ENCODE results near the gene NDC80.

NDC80 gene

DNA sequence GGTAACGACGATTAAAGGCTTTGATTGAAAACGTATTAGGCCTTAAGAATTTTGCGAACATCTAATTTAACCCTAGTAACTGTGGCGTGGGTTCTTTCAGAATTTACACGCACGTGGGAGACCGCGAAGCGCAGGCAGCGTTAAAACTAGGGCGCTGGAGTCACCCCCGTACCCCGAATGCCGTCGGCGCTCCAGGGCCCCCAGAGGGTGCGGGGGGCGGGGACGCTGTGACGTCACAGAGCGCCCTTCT lies 83.5 kb downstream of the NDC80 start:
- peak; percentile 72 for DNase-seq (ENCODE audit: low spot score)
- in situ Hi-C loops (cut with MboI; ENCODE audit: low sequenced_read_pairs, unreplicated experiment), result loop anchor here (25.0 kb wide), 1 partner anchor 1843 kb away; the partner anchor contains the start of gene YES1

DNA sequence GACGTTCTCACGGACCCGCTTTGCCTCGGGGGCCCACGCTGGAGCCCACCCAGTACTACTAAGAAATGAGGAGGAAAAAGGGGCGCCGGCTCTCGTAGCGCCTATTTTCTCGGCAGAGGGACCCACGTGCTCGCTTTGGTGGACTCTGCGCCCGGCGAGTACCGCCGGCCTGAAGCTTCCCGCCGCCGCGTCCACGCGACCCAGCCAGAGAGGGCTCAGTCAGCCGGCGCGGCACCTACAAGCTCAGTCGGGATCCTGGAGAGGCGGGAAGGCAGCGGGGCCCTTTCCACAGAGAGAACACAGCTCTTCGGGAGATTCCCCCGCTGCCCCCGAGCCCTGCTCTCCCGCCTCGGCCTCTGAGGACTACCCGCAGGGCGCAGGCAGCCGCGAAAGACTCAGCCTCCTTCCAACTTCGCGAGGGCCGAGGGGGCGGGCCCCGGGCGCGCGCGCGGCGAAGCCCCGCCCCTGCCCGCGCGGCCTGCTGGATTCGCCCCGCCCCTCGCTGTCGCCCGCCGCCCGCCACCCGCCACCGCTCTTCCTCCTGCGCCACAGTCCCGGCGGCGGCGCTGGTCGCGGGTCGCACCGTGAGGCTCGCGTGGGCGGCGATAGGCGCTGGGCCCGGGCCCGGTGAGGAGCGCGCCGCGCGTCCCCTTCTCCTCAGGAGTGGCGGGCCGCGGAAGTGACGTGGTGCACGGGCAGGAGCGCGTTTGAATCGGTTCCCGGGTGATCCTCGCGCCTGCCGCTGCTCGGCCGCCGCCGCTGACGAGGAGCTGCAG lies 84.0 kb downstream of the NDC80 start, which contains the start of gene SMCHD1:
TSS of gene SMCHD1 (plus strand) at position 549 of the 776 bp plus-strand sequence. CDS start 350 bp downstream, outside the sequence.
- DNase-seq (ENCODE audit: low spot score), result peak; percentile 92
- TF ChIP-seq, protein P1, sequence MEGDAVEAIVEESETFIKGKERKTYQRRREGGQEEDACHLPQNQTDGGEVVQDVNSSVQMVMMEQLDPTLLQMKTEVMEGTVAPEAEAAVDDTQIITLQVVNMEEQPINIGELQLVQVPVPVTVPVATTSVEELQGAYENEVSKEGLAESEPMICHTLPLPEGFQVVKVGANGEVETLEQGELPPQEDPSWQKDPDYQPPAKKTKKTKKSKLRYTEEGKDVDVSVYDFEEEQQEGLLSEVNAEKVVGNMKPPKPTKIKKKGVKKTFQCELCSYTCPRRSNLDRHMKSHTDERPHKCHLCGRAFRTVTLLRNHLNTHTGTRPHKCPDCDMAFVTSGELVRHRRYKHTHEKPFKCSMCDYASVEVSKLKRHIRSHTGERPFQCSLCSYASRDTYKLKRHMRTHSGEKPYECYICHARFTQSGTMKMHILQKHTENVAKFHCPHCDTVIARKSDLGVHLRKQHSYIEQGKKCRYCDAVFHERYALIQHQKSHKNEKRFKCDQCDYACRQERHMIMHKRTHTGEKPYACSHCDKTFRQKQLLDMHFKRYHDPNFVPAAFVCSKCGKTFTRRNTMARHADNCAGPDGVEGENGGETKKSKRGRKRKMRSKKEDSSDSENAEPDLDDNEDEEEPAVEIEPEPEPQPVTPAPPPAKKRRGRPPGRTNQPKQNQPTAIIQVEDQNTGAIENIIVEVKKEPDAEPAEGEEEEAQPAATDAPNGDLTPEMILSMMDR (IDR thresholded peaks at IDR 0.05; ENCODE audit: borderline replicate concordance, control extremely low read depth, extremely low read depth, insufficient read depth, missing control alignments), result no peak
- in situ Hi-C loops (cut with MboI; ENCODE audit: low sequenced_read_pairs, unreplicated experiment), result loop anchor here (25.0 kb wide), 1 partner anchor 1843 kb away; the partner anchor contains the start of gene YES1

More for the DNA sequence above, 83.5 kb downstream of the NDC80 start:
- TF ChIP-seq, protein P1 (IDR thresholded peaks at IDR 0.05; ENCODE audit: borderline replicate concordance, control extremely low read depth, extremely low read depth, insufficient read depth, missing control alignments), result no peak

- TF ChIP-seq, protein P1 (IDR thresholded peaks at IDR 0.05; ENCODE audit: borderline replicate concordance, control extremely low read depth, extremely low read depth, insufficient read depth, missing control alignments), result no peak
- DNase-seq (ENCODE audit: low spot score), result no peak
- in situ Hi-C loops (cut with MboI; ENCODE audit: low sequenced_read_pairs, unreplicated experiment), result loop anchor here (25.0 kb wide), 1 partner anchor 1844 kb away; the partner anchor contains the start of gene YES1
These were observed 84.5 kb downstream of the NDC80 start for GRCh38 chr18:2655954-2656236.

GRCh38 chr18:2656237-2656980 lies 85.1 kb downstream of the NDC80 start:
- DNase-seq (ENCODE audit: low spot score), result no peak
- TF ChIP-seq, protein P1 (IDR thresholded peaks at IDR 0.05; ENCODE audit: borderline replicate concordance, control extremely low read depth, extremely low read depth, insufficient read depth, missing control alignments), result no peak
- in situ Hi-C loops (cut with MboI; ENCODE audit: low sequenced_read_pairs, unreplicated experiment), result loop anchor here (25.0 kb wide), 1 partner anchor 1844 kb away; the partner anchor contains the start of gene YES1

GRCh38 chr18:2656981-2657512 lies 85.7 kb downstream of the NDC80 start:
- in situ Hi-C loops (cut with MboI; ENCODE audit: low sequenced_read_pairs, unreplicated experiment), result loop anchor here (25.0 kb wide), 1 partner anchor 1845 kb away; the partner anchor contains the start of gene YES1

More at GRCh38 chr18:2656981-2657512, 85.7 kb downstream of the NDC80 start:
- TF ChIP-seq, protein P1 (IDR thresholded peaks at IDR 0.05; ENCODE audit: borderline replicate concordance, control extremely low read depth, extremely low read depth, insufficient read depth, missing control alignments), result no peak
- no peak for DNase-seq (ENCODE audit: low spot score)

Data from GM13976 (cell line).